ENCODE measurements around the gene UNK.
"Not testable (repeated sequence)": the region's sequence is repeated elsewhere in the genome, so short reads cannot be mapped to it uniquely, and the experiment has no call there.

- not testable (repeated sequence) for TF ChIP-seq CTCF (IDR thresholded peaks at IDR 0.05; ENCODE audit: low read length); EZH2 (IDR thresholded peaks at IDR 0.05; ENCODE audit: borderline replicate concordance, low read length)
These were observed 74.8 kb downstream of the UNK start for GRCh38 chr17:75859358-75859757.

Data from OCI-LY1 (cell line).